Left ventricle myocardium inferior (tissue), 1 donor: ENCODE results near the gene PGP. TPM values are rescaled to one million over a fixed set of nuclear protein-coding genes. Genes with fewer than 3 reads are reported as not detected.

Source experiments
- DNase-seq: peaks from one replicate; pipeline ENCODE4 v3.0.0-alpha.2; 2020
- H3K27ac ChIP-seq: fragments of 200-600 bp; replicated peaks from 2 replicates; pipeline ENCODE4 v1.8.0; 2021
- H3K27me3 ChIP-seq: fragments of 200-600 bp; 2 replicates; pipeline ENCODE4 v1.8.0; 2021; ENCODE audit warnings: low read depth
- H3K36me3 ChIP-seq: fragments of 200-600 bp; 2 replicates; pipeline ENCODE4 v1.8.0; 2021
- H3K4me1 ChIP-seq: fragments of 200-600 bp; 2 replicates; pipeline ENCODE4 v1.8.0; 2021
- H3K4me3 ChIP-seq: fragments of 200-600 bp; 2 replicates; pipeline ENCODE4 v1.8.0; 2021; ENCODE audit warnings: mild to moderate bottlenecking, moderate library complexity
- H3K9me3 ChIP-seq: fragments of 200-600 bp; replicated peaks from 2 replicates; pipeline ENCODE4 v1.8.0; 2021
- CTCF ChIP-seq: fragments of 200-600 bp; IDR thresholded peaks from 2 replicates; pipeline ENCODE4 v1.8.0; 2021; ENCODE audit warnings: antibody characterized with exemption, mild to moderate bottlenecking, borderline replicate concordance
- intact Hi-C: fragments of 100-400 bp; cut with micrococcal nuclease; formaldehyde crosslinking; loops from one replicate; pipeline ENCODE4 v1.11.0; 2022
- total RNA-seq: library from RNA; stranded (reverse); fragmentation: NEBNext Ultra II Directional; extraction: Animal tissue kit (Norgen Biotek cat#: 25700); gene quantifications from one replicate; pipeline ENCODE4 v1.2.1, GENCODE V29; 2021
- donor health status: DM: no; HTN: yes; CAD: no; lungs with severe emphysema.

Gene PGP
- total RNA-seq, 1 donor from 2014 or later, result 34.1 TPM

- no peak overlapping the region for H3K27ac ChIP-seq
- peaks cover 16% of the 10 kb centered on the region for H3K4me1 ChIP-seq
- no peaks in the 10 kb centered on the region for H3K36me3 ChIP-seq
- H3K27me3 ChIP-seq, result peaks cover 61% of the 10 kb centered on the region
- H3K4me3 ChIP-seq, result no peak overlapping the region
- DNase-seq, result no peak
- intact Hi-C loops, result no loop called here
- H3K9me3 ChIP-seq, result no peaks in the 10 kb centered on the region
- TF ChIP-seq CTCF, result no peak
These were observed 20.3 kb downstream of the PGP start for GRCh38 chr16:2194166-2194834.

GRCh38 chr16:2191446-2191706 is 23.3 kb downstream of the PGP start:
- intact Hi-C loops, result no loop called here

DNA sequence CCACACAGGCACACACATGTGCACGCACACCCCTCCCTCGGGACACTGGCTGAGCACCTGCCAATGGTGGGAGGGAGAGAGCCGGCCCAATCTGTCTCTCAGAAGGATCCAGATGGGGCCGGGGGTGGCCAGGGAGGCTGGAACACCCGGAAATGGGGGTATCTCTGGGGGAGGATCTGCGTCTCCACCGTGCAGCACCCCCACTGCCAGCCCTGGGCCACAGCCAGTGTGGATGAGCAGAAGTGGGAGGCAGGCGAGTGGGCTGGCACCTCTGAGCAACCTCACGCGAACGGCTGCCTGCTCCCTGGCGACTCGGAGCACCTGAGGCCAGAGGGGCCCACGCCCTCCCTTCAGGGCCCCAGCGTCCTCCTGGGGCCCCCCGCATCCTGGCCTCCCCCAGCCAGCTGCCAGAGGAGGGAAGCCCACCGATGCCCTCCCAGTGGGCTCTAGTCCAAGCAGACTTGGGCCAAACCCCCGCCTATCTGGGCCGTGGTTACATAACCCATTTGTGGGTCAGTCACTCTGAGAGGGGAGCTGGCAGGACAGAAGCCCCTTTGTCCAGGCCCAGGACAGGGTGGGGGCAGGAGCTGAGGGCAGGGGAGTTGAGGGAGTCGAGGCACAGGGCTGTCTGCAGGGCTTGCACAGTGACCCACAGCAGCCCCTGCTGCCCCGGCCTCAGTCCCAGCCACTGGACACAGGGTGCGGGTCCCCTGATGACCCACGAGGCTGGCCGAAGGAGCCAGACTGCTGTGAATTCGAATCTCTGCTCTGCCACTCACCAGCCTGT is 23.8 kb downstream of the PGP start:
- Histone ChIP-seq H3K36me3 (no peaks in the 10 kb centered on the region), H3K9me3 (no peaks in the 10 kb centered on the region), H3K4me1 (peaks cover 13% of the 10 kb centered on the region), H3K4me3 (no peak overlapping the region), H3K27me3 (peaks cover 32% of the 10 kb centered on the region), H3K27ac (peak overlapping the region; percentile 45)
- TF ChIP-seq CTCF, result no peak
- no peak for DNase-seq
- intact Hi-C loops, result no loop called here

More at GRCh38 chr16:2191446-2191706, 23.3 kb downstream of the PGP start:
- no peaks in the 10 kb centered on the region for H3K36me3 ChIP-seq
- H3K4me1 ChIP-seq, result peaks cover 16% of the 10 kb centered on the region
- H3K4me3 ChIP-seq, result no peak overlapping the region
- DNase-seq, result no peak
- peaks cover 36% of the 10 kb centered on the region for H3K27me3 ChIP-seq
- no peak for TF ChIP-seq CTCF
- peak overlapping the region; percentile 45 for H3K27ac ChIP-seq
- H3K9me3 ChIP-seq, result no peaks in the 10 kb centered on the region

GRCh38 chr16:2190002-2190658 is 24.5 kb downstream of the PGP start:
- intact Hi-C loops, result no loop called here
- Histone ChIP-seq H3K9me3 (no peaks in the 10 kb centered on the region), H3K4me1 (peaks cover 6% of the 10 kb centered on the region), H3K27me3 (peaks cover 25% of the 10 kb centered on the region), H3K4me3 (no peak overlapping the region), H3K27ac (no peak overlapping the region), H3K36me3 (no peaks in the 10 kb centered on the region)
- DNase-seq, result no peak
- TF ChIP-seq CTCF, result no peak

DNA sequence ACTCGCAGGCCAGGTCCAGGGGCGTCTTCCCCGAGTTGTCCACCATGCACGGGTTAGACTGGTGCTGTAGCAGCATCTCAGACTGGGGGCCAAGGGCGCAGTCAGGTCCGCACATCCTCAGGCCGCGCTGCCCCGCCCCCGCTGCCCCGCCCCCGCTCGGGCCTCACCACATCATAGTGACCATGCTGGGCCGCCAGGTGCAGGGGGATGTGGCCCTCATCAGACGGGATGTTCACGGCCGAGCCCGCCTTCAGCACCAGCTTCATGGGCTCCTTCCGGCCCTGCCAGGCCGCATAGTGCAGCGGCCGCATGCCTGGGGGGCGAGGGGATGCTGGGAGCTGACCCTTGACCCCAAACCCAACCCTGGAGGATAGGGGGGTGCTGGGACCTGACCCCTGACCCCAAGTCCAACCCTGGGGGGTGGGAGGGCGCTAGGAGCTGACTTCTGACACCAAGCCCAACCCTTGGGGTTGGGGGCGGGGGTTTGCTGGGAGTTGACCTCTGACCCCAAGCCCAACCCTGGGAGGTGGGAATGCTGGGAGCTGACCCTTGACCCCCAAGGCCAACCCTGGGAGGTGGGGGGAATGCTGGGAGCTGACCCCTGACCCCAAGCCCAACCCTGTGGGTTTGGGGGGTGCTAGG is 25.3 kb downstream of the PGP start:
- Histone ChIP-seq H3K4me1 (peaks cover 4% of the 10 kb centered on the region), H3K27ac (no peak overlapping the region), H3K27me3 (peaks cover 17% of the 10 kb centered on the region), H3K4me3 (no peak overlapping the region), H3K36me3 (no peaks in the 10 kb centered on the region), H3K9me3 (no peaks in the 10 kb centered on the region)
- no peak for DNase-seq
- no peak for TF ChIP-seq CTCF
- intact Hi-C loops, result no loop called here
